Esophagus mucosa (tissue), 1 donor: Measurements from ENCODE around the gene CCND1. TPM values are rescaled to one million over a fixed set of nuclear protein-coding genes. Genes with fewer than 3 reads are reported as not detected.
"Not testable (repeated sequence)": the region's sequence is repeated elsewhere in the genome, so short reads cannot be mapped to it uniquely, and the experiment has no call there.

ENCODE experiments used
- ATAC-seq: fragments of 200-7000 bp; cut with Tn5 transposase; one replicate; pipeline ENCODE4 v1.9.1; 2020
- total RNA-seq: library from RNA; stranded (reverse); gene quantifications from one replicate; pipeline ENCODE4 v1.2.4, GENCODE V29; 2023
- donor health status: DM: yes; HTN: yes; CAD: no.

Gene CCND1
- total RNA-seq, 1 donor from 2014 or later = 63.7 TPM

DNA sequence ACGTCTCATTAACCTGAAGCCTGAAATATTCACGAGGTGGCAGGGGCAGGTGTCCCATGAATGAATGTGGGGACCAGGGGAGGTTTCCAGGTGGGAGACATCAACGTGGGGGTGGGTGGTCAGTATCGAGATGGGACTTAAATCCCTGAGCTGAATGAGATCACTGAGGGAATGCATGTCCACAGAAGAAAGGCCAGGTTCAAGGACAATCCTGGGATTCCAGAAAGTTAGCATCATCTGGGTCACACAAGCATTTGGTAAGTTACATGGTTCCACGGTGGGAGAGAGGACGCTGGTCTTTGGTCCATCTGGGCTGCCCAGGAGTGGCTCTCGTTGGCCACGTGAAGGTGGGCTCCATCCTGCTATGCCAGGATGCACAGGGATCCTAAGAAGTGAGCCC is 22.7 kb upstream of the CCND1 start:
- no peak for ATAC-seq

DNA sequence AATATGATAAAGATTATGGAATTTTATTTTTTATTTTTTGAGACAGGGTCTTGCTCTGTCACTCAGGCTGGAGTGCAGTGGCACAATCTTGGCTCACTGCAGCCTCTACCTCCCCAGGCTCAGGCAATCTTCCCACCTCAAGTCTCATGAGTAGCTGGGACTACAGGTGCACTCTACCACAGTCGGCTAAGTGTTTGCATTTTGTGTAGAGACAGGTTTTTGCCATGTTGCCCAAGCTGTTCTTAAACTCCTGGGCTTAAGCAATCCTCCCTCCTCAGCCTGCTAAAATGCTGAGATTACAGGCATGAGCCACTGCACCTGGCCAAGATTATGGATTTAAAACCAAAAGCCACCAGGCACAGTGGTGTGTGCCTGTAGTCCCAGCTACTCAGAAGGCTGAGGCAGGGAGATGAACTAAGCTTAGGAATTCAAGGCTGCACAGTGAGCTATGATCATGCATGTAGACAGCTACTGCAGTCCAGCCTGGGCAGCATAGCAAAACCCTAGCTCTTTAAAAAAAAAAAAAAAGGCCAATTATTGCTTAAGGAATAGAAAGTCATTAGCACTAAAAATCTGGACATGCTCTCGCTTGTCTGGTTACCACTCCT is 20.2 kb upstream of the CCND1 start:
- no peak for ATAC-seq

DNA sequence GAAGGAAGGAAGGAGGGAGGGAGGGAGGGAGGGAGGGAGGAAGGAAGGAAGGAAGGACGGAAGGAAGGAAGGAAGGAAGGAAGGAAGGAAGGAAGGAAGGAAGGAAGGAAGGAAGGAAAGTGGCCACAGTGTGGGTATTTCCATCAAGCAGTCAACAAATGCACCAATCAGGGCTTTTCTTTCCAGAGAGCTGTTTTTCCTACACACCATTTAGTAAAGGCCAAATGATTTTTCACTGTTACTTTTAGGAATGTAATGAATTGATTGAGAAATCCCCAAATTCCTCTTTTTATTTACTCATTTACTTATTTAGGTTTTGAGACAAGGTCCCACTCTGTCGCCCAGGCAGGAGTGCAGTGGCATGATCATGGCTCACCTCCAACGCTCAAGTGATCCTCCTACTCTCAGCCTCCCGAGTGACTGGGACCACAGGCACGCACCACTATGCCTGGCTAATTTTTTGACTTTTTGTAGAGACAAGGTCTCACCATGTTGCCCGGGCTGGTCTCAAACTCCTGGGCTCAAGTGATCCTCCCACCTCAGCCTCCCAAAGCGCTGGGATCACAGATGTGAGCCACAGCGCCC is 18.8 kb upstream of the CCND1 start:
- not testable (repeated sequence) for ATAC-seq

DNA sequence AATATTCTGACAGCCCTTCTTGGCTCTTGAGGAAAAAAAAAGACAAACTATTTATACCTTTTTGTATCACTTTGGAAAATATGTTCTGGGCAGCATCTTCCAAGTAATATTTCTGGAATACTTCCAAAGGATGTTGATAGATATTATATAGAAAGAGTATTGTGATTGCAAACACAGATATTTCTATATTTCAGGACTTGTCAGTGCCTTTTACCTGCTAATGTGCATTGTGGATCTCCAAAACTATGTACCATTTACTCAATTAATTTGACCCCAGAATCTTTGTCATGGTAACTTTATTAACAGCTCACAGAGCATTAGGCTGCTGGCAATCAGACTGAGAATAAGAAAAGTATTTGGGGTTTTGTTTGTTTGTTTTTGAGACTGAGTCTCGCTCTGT is 16.7 kb upstream of the CCND1 start:
- no peak for ATAC-seq

DNA sequence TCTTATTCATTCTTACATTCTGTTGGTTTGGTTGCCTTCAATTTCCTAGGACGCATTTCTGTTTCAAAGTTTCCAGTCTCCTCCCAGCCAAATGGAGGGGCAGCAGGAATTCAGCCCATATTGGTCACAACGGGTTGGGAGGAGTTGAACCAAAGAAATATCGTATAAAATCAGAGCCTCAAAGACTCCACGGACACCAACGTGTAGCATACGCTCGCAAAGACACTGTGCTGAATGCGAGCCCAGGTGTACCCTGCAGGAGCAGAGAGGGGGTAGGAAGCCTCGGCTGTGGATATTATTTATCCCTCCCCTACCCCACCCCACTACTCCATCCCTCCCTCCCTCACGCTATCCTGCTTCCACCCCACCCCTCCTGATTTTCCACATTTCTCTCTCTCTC is 15.5 kb upstream of the CCND1 start:
- ATAC-seq = no peak

DNA sequence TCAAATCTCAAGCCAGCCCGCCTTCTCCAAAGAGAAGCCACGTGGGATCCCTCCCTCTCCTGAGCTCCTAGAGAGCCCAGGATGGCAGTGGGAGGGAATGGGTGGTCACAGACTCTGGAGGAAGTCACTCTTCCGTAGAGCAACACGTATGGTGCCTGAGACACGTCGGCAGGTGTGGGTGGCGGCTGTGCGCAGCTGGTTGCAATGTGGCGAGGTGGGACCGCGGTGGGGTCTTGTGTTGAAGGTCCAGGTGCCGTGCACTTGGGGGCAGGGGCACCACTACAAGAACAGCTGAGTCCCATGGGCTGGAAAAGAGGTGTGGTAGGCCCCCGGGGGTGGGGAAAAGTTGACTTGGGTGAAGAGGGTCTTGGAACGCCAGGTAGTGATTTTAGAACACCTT is 13.4 kb upstream of the CCND1 start:
- ATAC-seq = no peak

DNA sequence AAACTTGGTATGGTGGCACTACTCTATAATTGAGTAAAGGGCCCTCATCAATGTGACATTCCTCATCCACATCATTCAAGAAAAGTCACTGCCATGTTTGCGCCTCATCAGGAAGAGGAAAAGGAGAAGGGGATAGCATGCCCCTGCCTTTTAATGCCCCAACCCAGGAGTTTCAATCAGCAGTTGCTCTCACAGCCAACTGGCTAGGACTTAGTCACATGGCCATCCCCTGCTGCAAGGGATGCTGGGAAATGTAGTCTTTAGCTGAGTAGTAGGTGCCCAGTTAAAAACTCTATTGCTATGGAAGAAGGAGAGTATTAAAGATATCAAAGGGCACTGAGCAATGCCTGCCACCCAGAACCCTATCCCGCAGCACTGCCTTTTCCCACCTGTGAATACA is 10.9 kb upstream of the CCND1 start:
- ATAC-seq = peak; percentile 16

DNA sequence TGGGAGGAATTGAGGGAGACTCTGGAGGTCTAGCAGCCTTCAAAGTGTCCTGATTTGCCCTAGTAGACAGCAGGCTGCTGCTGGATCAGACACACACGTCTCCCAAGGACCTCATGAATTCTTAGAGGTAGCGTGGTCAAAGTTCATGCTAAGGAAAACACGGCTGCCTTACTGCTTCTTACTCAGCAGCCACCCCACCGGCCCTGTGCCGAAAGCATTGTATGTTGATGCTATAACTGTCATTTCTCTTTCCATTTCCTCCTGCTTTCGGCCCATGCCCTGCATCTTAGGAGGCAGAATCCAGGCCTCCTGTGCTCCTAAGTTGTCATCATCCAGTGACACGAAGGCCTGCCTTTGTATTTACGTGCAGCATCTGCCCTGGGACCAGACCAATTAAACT is 10.5 kb upstream of the CCND1 start:
- no peak for ATAC-seq

DNA sequence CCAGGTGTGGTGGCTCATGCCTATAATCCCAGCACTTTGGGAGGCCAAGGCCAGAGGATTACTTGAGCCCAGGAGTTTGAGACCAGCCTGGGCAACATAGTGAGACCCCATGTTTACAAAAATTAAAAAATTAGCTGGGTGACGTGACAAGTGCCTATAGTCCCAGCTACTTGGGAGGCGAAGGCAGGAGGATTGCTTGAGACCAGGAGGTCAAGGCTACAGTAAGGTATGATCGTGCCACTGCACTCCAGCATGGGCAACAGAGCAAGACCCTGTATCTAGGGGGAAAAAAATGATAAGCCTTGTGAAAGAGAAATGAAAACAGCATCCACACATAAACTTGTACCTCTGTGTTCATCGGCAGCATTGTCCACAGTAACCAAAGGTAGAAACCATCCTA is 8.1 kb upstream of the CCND1 start:
- no peak for ATAC-seq

DNA sequence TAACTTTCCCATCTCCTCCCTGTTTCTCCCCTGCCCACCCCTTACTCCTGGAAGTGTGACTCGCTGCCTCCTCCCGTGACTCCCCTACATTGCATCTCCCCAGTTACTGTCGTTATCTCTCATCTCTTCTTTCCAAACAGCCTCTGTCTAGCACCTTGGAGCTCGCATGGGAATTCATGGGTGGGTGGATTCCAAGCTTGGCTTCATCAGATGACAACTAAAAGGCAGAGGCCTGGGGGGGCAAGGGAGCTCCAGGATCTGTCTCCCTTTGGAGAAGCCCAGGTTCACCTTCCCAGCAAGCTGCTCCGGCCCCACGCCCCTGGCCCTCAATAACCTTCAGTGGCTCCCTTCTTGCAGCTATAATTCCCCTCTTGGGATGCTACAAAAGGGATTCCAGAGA is 6.9 kb upstream of the CCND1 start:
- no peak for ATAC-seq

DNA sequence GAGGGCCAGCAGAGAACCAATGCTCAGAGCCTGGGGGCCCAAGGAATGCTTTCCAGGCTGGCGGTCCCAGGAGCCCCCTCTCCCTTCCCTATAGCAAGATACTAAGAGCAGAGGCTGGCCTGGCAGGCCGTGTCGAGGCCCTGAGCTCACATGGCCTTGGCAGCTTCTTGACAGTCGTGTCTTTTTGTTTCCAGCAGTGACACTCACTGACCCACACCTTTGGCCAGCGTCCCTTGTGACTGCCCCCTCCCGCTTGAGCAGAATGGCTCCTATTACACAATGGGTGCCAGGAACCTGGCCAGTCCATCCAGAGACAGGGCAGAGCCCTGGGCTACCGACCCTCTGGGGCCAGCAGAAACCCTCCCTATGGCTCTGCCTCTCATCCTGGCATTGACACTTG is 6.4 kb upstream of the CCND1 start:
- no peak for ATAC-seq

DNA sequence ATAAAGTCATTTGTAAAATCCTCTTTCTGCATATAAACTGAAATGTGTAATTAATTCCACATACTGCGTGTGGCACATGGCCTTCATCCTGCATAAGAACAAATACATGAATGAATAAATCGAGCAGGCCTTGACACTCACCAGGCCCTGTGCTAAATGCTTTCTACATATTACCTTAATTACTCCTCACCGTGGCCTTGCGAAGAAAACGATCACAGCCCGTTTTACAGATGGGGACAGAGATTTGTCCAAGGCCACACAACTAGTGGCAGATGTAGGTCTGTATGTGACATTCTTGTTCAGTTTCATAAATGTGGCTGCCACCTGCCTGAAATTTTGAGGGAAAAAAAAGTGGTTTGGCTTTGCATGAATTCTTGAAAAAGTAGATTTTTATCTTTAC is 5.8 kb upstream of the CCND1 start:
- ATAC-seq = no peak

DNA sequence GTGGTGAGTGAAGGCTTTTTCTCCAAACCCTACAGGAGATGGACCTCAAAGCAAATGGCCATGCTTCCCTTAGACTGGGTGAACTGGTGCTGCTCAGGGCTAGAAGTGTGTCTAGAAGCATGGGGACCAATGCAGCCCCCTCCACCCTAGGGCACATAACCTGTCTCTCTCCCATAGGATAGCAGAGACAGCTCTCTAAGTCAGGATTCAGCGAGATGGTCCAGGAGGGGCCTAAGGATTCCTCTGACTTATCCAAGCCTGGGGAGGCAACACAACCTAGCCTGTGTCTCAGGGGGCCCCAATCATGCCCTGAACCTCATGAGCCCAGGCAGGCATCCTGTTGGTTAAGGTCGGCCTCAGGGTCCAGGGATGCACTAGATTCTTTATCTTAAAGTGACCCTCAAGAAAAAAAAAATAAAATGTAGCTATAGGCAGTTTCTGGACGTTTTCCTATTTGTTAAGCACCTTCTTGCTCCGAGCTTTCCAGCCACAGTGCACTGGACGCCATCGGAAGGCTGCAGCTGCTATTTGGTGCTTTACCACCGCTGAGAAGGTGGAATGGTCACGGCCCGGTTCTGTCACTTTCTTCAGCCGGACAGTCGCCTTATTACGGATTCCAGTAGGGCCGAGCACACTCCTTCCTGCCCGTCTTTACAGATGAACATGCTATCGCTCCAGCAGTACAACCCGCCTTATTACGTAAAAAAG is 5.0 kb upstream of the CCND1 start:
- no peak for ATAC-seq

DNA sequence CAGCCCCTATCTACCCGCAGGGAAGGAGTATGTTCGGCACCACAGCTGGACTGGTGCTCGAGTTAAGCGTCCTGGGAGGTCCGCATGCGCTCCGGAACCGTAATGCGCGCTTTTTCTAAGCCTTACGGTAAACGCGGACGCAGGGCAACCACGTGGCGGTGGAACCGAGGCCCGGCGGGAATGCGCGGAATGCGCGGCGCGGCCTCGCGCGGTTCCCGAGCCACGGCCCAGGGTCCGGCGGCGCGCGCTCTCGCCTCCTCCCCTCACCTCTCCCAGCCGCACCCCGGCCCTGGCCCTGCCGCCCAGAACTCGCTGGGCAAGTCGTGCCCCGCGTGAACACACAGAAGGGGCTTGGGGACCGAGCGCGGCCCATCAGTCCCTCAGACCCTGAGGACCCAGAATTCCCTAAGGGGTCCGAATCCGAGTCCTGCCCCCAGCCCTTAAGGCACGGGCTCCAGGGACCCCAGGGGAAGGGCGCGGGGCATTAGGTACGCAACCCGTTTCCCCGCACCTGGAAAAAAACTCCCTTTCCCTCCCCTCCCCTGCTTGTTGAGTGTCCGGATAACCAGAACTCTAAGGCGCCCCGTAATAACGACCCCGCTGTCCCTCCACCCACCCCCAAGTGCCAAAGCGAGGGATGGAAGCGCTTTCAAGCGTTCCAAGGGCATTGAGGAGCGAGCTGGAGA is 4.3 kb upstream of the CCND1 start:
- ATAC-seq = peak; percentile 19

DNA sequence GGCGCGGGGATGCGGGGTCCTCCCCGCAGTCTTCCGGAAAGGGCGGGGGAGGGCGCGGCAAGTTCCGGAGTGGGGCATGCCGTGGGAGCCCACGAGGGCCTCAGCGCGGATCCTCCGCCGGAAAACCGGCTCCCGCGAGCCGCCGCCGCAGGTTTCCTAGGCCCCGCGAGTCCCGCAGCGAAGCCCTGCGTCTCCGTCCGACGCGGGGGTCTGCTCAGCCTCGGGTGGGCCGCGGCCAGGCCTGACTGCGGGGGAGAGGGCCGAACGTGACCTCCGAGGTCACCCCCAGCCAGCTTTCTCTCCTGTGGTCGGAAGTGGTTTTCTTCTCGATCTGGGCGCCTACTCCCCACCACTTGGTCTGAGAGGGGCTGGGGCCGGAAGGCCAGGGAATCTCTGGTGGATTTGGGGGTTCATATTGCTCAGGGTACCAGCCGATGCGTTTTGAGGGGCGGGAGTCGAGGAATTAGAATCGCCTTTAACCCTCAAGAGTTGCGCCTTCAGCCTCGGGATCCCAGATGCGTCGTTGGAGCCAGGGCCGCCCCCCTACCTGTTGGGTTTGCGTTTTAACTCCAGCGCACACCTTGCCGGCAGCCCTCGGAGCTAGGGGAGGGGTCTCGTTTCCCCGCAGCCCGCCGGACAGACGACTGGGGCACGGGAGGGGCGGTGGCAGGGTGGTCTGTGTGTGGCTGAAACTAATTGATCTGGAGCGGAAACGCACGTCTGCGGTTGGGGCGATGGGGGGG is 3.6 kb upstream of the CCND1 start:
- no peak for ATAC-seq

DNA sequence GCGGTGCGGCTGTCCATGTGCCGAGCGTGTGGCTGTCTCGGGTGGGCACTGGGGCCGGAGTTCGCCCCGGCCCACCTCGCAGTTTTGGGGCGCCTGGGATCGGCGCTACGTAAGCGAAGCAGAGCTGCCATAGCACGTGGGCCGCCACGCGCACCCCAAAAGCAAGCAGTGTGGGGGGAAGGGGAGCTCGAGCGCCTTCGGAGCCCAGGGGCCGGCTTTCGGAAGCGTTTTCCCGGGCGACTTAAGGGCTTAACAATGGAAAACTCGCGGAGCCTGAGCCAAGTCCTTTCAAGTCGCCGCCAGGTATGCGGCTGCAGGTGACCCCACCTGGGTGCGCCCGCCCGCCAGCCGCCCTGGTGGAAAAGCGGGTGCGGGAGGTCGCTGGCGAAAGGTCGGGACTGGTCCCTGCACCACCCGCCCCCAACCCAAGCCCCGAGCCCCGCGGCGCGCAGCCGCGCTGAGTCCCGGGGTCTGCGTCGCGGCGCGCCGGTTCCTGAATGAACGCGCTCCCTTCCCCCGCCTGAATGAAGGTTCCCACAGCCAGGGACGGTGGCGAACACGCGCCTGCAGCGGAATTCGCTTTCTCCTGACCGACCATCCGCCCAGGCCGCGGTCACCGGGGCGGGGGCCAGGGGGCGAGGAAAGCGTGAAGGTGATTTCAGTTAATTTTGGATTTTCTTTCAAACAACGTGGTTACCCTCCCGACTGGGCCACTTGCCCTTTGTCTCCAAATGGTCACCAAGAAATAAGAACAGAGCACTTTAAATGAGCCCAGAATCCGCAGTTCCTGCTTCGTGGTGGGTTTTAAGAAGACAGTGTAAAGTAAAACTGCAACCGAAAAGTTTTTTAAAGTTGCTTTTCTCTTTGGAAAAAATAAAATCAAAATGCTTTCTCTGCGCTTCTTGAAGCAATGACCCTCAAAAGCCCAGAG is 2.8 kb upstream of the CCND1 start:
- ATAC-seq = peak; percentile 8

DNA sequence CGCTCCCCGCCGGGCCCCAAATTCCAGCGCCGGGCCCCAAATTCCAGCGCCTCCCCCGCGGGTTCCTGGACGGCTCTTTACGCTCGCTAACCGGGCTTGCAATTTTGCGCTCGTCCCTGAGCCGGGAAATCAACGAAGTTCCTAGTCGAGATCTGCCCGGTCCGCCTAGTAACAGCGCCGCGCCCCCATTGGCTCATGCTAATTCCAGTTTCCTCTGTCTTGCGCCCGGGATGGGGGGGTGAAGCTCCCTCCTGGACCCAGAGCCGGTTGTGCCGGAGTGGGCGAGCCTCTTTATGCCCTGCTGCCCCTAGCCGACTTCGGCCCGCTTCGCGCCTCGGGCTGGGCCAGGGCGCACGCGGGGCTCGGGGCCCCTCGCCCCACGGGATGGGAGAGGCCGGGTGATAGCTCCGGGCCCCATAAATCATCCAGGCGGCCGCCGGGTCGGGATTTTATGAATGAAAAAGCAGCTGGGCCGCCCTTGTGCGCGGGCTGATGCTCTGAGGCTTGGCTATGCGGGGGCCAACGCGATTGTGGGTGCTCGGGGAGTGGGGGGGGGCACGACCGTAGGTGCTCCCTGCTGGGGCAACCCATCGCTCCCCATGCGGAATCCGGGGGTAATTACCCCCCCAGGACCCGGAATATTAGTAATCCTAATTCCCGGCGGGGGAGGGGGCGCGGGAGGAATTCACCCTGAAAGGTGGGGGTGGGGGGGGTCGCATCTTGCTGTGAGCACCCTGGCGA is 1.8 kb upstream of the CCND1 start:
- peak; percentile 72 for ATAC-seq

DNA sequence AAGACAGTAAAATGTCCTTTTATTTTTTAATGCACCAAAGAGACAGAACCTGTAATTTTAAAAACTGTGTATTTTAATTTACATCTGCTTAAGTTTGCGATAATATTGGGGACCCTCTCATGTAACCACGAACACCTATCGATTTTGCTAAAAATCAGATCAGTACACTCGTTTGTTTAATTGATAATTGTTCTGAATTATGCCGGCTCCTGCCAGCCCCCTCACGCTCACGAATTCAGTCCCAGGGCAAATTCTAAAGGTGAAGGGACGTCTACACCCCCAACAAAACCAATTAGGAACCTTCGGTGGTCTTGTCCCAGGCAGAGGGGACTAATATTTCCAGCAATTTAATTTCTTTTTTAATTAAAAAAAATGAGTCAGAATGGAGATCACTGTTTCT is 1.1 kb upstream of the CCND1 start:
- ATAC-seq = no peak

DNA sequence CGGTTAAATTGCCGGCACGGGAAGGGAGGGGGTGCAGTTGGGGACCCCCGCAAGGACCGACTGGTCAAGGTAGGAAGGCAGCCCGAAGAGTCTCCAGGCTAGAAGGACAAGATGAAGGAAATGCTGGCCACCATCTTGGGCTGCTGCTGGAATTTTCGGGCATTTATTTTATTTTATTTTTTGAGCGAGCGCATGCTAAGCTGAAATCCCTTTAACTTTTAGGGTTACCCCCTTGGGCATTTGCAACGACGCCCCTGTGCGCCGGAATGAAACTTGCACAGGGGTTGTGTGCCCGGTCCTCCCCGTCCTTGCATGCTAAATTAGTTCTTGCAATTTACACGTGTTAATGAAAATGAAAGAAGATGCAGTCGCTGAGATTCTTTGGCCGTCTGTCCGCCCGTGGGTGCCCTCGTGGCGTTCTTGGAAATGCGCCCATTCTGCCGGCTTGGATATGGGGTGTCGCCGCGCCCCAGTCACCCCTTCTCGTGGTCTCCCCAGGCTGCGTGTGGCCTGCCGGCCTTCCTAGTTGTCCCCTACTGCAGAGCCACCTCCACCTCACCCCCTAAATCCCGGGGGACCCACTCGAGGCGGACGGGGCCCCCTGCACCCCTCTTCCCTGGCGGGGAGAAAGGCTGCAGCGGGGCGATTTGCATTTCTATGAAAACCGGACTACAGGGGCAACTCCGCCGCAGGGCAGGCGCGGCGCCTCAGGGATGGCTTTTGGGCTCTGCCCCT is 529 bp upstream of the CCND1 start:
- no peak for ATAC-seq
